ENCODE results near the gene KRT85. TPM values are rescaled to one million over a fixed set of nuclear protein-coding genes. Genes with fewer than 3 reads are reported as not detected.

The KRT85 gene
- total and polyA plus RNA-seq, 2 of the 13 experiments (the other 11 are each of a cell fraction or from before 2014, with no cell fraction given): not detected

- ChIA-PET POLR2A (no interaction called here), CTCF (ENCODE audit: low intra/inter-chr PET ratio, low total read pairs) (interaction anchor here (1.1 to 2.7 kb wide), 7 partner anchors 47 to 188 kb away, joined by 3 to 45 read pairs (median 5); no protein-coding TSS in a partner anchor)
- peak; percentile 78 for DNase-seq (ENCODE audit: low spot score)
- intact Hi-C loops (cut with micrococcal nuclease; ENCODE audit: unreplicated experiment): loop anchor here (1.0 kb wide), 1 partner anchor 171 kb away; no protein-coding TSS in a partner anchor
- H3K4me1 ChIP-seq (ENCODE audit: insufficient read depth, low read length): no peaks in the 10 kb centered on the region
- FAIRE-seq: peak; percentile 88
- no peak overlapping the region for H3K27ac ChIP-seq (ENCODE audit: extremely low read length, insufficient read depth, low read length)
- ATAC-seq: peak; percentile 97
- no peaks in the 10 kb centered on the region for H3K79me2 ChIP-seq (ENCODE audit: insufficient read depth, low read length)
- no peak overlapping the region for H3K4me3 ChIP-seq (replicated peaks in 1 of 3; ENCODE audit: insufficient read depth in 1 of 3, low read depth in 2 of 3, low read length in 3 of 3)
- no peak overlapping the region for H2AFZ ChIP-seq (ENCODE audit: low read length)
- BruUV-seq (replicated peaks): no TSS peak
- H3K36me3 ChIP-seq (replicated peaks in 1 of 2; ENCODE audit: control insufficient read depth in 1 of 2, insufficient read depth in 2 of 2, low read length in 2 of 2): no peaks in the 10 kb centered on the region
- H4K20me1 ChIP-seq (ENCODE audit: insufficient read depth, low read length): no peaks in the 10 kb centered on the region
- peaks cover 3 to 13% of the 10 kb centered on the region in 2 experiments; a peak in 3 of 5 replicates for H3K27me3 ChIP-seq (ENCODE audit: control insufficient read depth in 1 of 2, insufficient read depth in 2 of 2, low read length in 2 of 2)
- H3K4me2 ChIP-seq (ENCODE audit: low read depth, low read length): no peak overlapping the region
- no peaks in the 10 kb centered on the region for H3K9me3 ChIP-seq (ENCODE audit: low read length)
- 9% methylated on average over 10 of the region's 11 CpGs for WGBS (ENCODE audit: low lambda C conversion rate)
- H3K9ac ChIP-seq (ENCODE audit: insufficient read depth, low read depth, low read length): no peak overlapping the region
- in situ Hi-C loops (cut with HindIII; ENCODE audit: extremely low pct_ligation_motif_present, low pct_unique_long_range_greater_than_20kb): loop anchor here (5.0 kb wide), 1 partner anchor 180 kb away; no protein-coding TSS in a partner anchor
- TF ChIP-seq NR2F6 (IDR thresholded peaks at IDR 0.05) (no peak), NR2F6 (CRISPR knock-in tag; IDR thresholded peaks at IDR 0.05) (peak; percentile 20; the same call in 1 of the 2 replicates), CBX5 (CRISPR knock-in tag; IDR thresholded peaks at IDR 0.05; ENCODE audit: borderline replicate concordance) (no peak), MEIS2 (CRISPR knock-in tag; IDR thresholded peaks at IDR 0.05) (0 out of 2 replicates have a peak, but pooled peaks have one; percentile 27), ZHX1 (CRISPR knock-in tag; IDR thresholded peaks at IDR 0.05; ENCODE audit: low read depth) (no peak), TEAD3 (CRISPR knock-in tag; optimal IDR thresholded peaks at IDR 0.05; ENCODE audit: borderline replicate concordance) (peak; percentile 37), GPBP1L1 (CRISPR knock-in tag; IDR thresholded peaks at IDR 0.05) (no peak), FOXJ3 (CRISPR knock-in tag; IDR thresholded peaks at IDR 0.05; ENCODE audit: borderline replicate concordance) (no peak), ZNF772 (CRISPR knock-in tag; IDR thresholded peaks at IDR 0.05) (no peak), AHR (CRISPR knock-in tag; IDR thresholded peaks at IDR 0.05) (no peak), ZNF230 (CRISPR knock-in tag; IDR thresholded peaks at IDR 0.05) (no peak), TBX3 (IDR thresholded peaks at IDR 0.05; ENCODE audit: borderline replicate concordance) (no peak), THAP11 (CRISPR knock-in tag; IDR thresholded peaks at IDR 0.05) (no peak), CTCF (CRISPR knock-in tag; IDR thresholded peaks at IDR 0.05) (peak; percentile 84), STAG1 (CRISPR knock-in tag; IDR thresholded peaks at IDR 0.05) (peak; percentile 71), ATF3 (CRISPR knock-in tag; IDR thresholded peaks at IDR 0.05) (no peak), NFRKB (IDR thresholded peaks at IDR 0.05) (no peak), ONECUT2 (CRISPR knock-in tag; IDR thresholded peaks at IDR 0.05) (no peak)
Measured at GRCh38 chr12:52327052-52327829, 40.0 kb downstream of the KRT85 start.
